Mucosa of descending colon (tissue), 3 donors: ENCODE results near the gene THOP1. TPM values are rescaled to one million over a fixed set of nuclear protein-coding genes. Genes with fewer than 3 reads are reported as not detected.

Experiments used
- ATAC-seq: fragments of 200-7000 bp; cut with Tn5 transposase; one replicate; pipeline ENCODE4 v1.9.1; 2020; ENCODE audit warnings: mild to moderate bottlenecking, moderate library complexity
- DNase-seq, 3 donors: peaks; one replicate each; pipeline ENCODE4 v3.0.0-alpha.2; 2020
- H3K36me3 ChIP-seq: fragments of 200-600 bp; one replicate; pipeline ENCODE4 v1.8.0; 2021; ENCODE audit warnings: low read depth, mild to moderate bottlenecking
- H3K4me1 ChIP-seq: fragments of 200-600 bp; one replicate; pipeline ENCODE4 v1.8.0; 2021; ENCODE audit warnings: low read depth, mild to moderate bottlenecking
- H3K4me3 ChIP-seq: fragments of 200-600 bp; one replicate; pipeline ENCODE4 v1.8.0; 2021; ENCODE audit warnings: mild to moderate bottlenecking
- H3K9me3 ChIP-seq: fragments of 200-600 bp; one replicate; pipeline ENCODE4 v1.8.0; 2021; ENCODE audit warnings: mild to moderate bottlenecking
- intact Hi-C, 2 donors: fragments of 100-400 bp; cut with DNase I in 1 of 2; cut with micrococcal nuclease in 1 of 2; formaldehyde crosslinking; loops; one replicate each; pipeline versions ENCODE4 v1.11.0 to v1.11.1; 2022; cut with DNase I, micrococcal nuclease
- total RNA-seq, 3 donors: library from RNA; stranded (reverse); fragmentation: NEBNext Ultra II Directional in 2 of 3; extraction: Animal tissue kit (Norgen Biotek cat#: 25700) in 2 of 3; gene quantifications; one replicate each; pipeline versions ENCODE4 v1.2.1 to v1.2.4, GENCODE V29; 2021 to 2023
- TF ChIP-seq, protein P1 (sequence below): fragments of 200-600 bp; IDR thresholded peaks from one replicate; pipeline ENCODE4 v1.8.0; 2022; ENCODE audit warnings: antibody characterized with exemption, mild to moderate bottlenecking
- donor health status: DM: no; HTN: no; CAD: no; lungs with moderate emphysema.
- donor health status: DM: no; HTN: no; CAD: no.
- donor health status: DM: no; HTN: yes; CAD: no.

Gene THOP1
- total RNA-seq, 3 donors from 2014 or later, result 38.5 to 53.1 (median 46.6) TPM

DNA sequence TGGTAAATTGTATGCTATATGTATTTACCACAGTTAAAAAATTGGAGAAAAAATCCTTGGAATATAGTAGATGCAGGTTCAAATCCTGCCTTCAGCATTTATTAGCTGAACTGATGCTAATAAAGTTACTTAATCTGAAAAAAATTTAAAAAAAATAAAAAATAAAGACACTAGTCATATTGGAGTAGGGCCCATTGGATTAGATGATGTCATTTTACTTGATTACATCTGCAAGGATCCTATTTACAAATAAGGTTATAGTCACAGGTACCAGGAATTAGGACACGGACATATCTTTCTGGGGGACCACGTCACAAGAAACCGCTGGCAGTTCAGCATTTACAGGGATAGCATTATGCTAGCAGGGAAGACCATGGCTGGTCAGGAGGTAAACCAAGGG, 62.2 kb downstream of the THOP1 start:
- H3K36me3 ChIP-seq, result peaks cover 8% of the 10 kb centered on the region
- no peak for ATAC-seq
- H3K9me3 ChIP-seq, result peaks cover 37% of the 10 kb centered on the region
- TF ChIP-seq, protein P1, sequence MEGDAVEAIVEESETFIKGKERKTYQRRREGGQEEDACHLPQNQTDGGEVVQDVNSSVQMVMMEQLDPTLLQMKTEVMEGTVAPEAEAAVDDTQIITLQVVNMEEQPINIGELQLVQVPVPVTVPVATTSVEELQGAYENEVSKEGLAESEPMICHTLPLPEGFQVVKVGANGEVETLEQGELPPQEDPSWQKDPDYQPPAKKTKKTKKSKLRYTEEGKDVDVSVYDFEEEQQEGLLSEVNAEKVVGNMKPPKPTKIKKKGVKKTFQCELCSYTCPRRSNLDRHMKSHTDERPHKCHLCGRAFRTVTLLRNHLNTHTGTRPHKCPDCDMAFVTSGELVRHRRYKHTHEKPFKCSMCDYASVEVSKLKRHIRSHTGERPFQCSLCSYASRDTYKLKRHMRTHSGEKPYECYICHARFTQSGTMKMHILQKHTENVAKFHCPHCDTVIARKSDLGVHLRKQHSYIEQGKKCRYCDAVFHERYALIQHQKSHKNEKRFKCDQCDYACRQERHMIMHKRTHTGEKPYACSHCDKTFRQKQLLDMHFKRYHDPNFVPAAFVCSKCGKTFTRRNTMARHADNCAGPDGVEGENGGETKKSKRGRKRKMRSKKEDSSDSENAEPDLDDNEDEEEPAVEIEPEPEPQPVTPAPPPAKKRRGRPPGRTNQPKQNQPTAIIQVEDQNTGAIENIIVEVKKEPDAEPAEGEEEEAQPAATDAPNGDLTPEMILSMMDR, result no peak
- peaks cover under 1% of the 10 kb centered on the region for H3K4me1 ChIP-seq
- DNase-seq, result no peak
- intact Hi-C loops, result no loop called here
- no peak overlapping the region for H3K4me3 ChIP-seq

DNA sequence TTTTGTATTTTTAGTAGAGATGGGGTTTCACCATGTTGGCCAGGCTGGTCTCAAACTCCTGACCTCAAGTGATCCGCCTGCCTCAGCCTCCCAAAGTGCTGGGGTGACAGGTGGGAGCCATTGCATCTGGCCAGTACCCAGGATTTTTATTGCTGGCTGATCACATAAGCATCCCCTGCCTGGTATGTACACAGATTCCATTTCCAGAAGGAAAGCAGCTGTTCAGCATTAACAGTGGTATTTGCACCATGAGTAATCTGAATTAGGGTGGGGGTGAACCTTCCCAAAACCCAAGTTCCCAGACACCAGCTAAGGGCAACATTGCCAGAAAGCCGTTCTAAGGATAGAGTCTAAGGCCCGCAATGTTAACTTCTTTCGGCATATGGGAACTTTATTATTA, 63.3 kb downstream of the THOP1 start:
- Histone ChIP-seq H3K4me1 (no peaks in the 10 kb centered on the region), H3K4me3 (no peak overlapping the region), H3K9me3 (peaks cover 48% of the 10 kb centered on the region), H3K36me3 (peaks cover 15% of the 10 kb centered on the region)
- intact Hi-C loops, result no loop called here
- TF ChIP-seq, protein P1, result no peak
- DNase-seq, result no peak
- ATAC-seq, result peak; percentile 35

DNA sequence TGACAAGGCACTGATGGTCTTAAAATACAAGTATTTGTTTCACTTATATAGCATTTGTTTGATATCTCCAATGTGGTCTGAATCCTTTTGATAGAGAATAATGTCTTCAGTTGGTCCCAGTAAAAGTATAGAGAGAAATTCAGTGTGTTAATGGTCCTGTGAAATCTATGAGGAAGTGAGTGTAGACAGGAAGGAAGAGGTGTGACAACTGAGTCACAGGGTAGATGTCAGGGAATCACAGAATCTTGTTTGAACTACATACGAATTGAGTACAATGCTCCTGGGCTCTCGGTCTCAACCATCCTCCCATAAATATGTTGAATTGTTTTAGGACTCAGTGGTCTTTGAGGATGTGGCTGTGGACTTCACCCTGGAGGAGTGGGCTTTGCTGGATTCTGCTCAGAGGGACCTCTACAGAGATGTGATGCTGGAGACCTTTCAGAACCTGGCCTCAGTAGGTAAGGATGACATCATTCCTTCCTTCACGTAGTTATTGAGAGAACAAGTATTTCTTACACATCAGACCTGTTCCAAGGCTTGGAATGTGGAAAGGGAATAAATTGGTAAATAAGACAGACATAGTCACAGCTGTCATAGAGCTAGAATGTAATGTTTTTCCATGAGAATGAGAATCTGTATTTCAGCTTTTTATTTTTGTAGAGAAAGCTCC, 65.1 kb downstream of the THOP1 start:
- DNase-seq, result no peak
- H3K9me3 ChIP-seq, result peaks cover 64% of the 10 kb centered on the region
- ATAC-seq, result no peak
- H3K4me3 ChIP-seq, result no peak overlapping the region
- no peaks in the 10 kb centered on the region for H3K4me1 ChIP-seq
- H3K36me3 ChIP-seq, result peaks cover 15% of the 10 kb centered on the region
- intact Hi-C loops, result no loop called here
- TF ChIP-seq, protein P1, result no peak

DNA sequence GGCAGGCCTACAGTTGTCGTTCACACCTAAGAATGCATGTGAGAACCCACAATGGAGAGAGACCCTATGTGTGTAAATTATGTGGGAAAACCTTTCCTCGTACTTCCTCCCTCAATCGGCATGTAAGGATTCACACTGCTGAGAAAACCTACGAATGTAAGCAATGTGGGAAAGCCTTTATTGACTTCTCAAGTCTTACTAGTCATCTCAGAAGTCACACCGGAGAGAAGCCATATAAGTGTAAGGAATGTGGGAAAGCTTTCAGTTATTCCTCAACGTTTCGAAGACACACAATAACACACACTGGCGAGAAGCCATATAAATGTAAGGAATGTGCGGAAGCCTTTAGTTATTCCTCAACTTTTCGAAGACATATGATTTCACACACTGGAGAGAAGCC, 67.3 kb downstream of the THOP1 start:
- Histone ChIP-seq H3K4me1 (no peaks in the 10 kb centered on the region), H3K9me3 (peaks cover 82% of the 10 kb centered on the region), H3K4me3 (no peak overlapping the region), H3K36me3 (peaks cover 15% of the 10 kb centered on the region)
- DNase-seq (no peak), ATAC-seq (no peak)
- intact Hi-C loops, result no loop called here
- TF ChIP-seq, protein P1, result no peak

DNA sequence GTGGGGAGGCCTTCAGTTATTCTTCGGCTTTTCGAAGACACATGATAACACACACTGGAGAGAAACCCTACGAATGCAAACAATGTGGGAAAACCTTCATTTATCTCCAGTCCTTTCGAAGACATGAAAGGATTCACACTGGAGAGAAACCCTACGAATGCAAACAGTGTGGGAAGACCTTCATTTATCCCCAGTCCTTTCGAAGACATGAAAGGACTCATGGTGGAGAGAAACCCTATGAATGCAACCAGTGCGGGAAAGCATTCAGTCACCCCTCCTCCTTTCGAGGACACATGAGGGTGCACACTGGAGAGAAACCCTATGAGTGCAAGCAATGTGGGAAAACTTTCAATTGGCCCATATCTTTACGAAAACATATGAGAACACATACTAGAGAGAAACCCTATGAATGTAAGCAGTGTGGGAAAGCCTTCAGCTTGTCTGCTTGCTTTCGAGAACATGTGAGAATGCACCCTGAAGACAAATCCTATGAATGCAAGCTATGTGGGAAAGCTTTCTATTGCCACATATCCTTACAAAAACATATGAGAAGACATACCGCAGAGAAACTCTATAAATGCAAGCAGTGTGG, 67.8 kb downstream of the THOP1 start:
- no peak for DNase-seq
- H3K4me3 ChIP-seq, result no peak overlapping the region
- ATAC-seq, result no peak
- peaks cover 85% of the 10 kb centered on the region for H3K9me3 ChIP-seq
- H3K36me3 ChIP-seq, result peaks cover 15% of the 10 kb centered on the region
- H3K4me1 ChIP-seq, result no peaks in the 10 kb centered on the region
- intact Hi-C loops, result no loop called here
- TF ChIP-seq, protein P1, result no peak
